CD4-positive, alpha-beta T cell treated with Interleukin-12 subunit alpha and Interleukin-12 subunit beta, for 1 hour (primary cell): ENCODE measurements around the gene MAP2K3.

Experiments used
- DNase-seq: peaks from one replicate; pipeline ENCODE4 v3.0.0-alpha.2; 2020

The MAP2K3 gene

DNA sequence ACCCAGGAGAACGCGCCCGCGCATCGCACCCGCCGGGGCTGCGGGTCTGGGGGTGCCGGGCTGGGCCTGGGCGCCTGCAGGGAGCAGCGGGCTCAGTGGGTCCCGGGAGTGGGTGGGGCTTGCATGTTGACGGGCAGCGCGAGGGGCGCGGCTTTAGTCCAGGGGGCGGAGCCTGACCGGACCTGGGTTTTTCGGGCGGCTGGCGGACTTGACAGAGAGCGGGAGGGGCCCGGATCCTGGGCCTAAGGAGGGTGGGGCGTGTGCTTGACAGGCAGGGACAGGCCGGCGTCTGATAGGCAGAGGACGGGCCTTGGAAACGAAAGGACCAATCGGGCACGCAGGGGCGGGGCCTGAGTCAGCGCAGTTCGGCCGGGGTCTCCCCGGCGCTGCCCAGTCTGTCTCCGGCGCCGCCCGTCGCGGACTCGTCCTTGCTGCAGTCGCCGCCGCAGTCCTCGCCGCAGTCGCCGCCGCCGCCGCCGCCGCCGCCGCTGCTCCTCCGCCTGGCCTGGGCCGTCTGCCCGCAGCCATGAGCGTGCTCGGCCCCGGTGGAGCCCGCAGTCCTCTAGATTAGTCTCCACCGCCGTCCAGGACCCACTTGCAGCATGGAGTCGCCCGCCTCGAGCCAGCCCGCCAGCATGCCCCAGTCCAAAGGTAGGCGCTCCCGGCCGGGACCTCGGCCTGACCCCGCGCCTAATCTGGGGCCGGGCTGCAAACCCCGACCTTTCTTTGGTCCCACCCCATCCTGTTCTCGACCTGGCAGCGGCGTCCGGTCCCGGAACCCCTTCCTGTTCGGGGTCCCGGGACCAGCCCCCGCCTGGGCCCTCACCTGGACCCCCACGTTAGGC is at the start of gene MAP2K3:
Gene MAP2K3 (plus strand): TSS at position 393 of the 845 bp plus-strand sequence. CDS start 210 bp downstream, at position 603.
- peak; percentile 98 for DNase-seq

DNA sequence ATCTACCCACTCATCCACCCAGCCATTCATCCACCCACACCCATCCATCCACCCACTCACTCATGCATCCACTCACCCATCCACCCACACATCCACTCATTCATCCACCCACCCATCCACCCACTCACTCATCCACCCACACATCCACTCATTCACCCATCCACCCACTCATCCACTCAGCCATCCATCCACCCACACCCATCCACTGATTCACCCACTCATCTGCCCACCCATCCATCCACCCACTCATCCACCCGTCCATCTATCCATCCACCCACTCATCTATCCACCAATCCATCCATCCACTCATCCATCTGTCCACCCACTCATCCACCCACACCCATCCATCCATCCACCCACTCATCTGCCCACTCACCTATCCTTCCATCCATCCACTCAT is 48.6 kb upstream of the MAP2K3 start:
- no peak for DNase-seq

GRCh38 chr17:21239680-21240368 is 44.7 kb upstream of the MAP2K3 start:
- peak; percentile 7 for DNase-seq

- no peak for DNase-seq
Measured at GRCh38 chr17:21240369-21241055, 44.0 kb upstream of the MAP2K3 start.

GRCh38 chr17:21241564-21241963 is 42.9 kb upstream of the MAP2K3 start:
- DNase-seq: no peak

GRCh38 chr17:21242026-21242697 is 42.3 kb upstream of the MAP2K3 start:
- no peak for DNase-seq

DNA sequence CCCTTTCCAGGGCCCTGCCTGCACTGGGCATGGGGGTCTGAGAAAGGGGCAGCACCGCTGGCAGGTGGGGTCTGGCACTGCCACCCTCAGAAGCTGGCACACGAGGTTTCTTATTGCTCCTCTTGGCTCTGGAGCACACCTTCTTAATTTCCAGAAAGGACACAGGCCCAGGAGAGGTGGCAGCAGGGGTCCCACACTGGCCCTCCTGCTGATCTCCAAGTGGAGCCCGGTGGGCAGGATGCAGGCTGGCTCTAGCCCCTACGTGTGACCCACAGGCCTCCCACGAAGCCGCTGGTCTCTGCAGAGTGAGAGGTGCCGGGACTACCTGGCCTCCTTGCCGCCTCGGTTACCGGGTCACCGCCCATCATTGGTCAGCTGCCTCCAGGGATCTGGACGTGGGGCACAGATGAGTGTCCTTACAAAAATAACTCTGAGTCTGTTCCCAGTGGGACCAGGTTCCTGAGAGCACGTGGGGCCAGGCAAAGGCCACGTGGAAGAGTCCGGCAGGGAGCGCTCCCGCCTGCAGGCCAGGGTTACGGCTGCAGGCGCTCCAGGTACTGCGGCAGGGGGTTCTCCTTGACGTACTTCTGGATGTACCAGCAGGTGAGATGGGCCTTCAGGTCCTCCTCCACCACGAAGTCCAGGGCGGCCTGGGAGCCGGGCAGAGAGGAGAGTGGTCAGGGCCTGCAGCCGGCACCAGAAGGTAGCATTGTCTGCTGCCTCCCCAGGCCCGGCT is 41.6 kb upstream of the MAP2K3 start:
- DNase-seq: no peak

- no peak for DNase-seq
Measured at GRCh38 chr17:21243516-21244303, 40.8 kb upstream of the MAP2K3 start.

GRCh38 chr17:21245639-21246084 is 38.8 kb upstream of the MAP2K3 start:
- DNase-seq: no peak

GRCh38 chr17:21246698-21247097 is 37.8 kb upstream of the MAP2K3 start:
- DNase-seq: no peak

DNA sequence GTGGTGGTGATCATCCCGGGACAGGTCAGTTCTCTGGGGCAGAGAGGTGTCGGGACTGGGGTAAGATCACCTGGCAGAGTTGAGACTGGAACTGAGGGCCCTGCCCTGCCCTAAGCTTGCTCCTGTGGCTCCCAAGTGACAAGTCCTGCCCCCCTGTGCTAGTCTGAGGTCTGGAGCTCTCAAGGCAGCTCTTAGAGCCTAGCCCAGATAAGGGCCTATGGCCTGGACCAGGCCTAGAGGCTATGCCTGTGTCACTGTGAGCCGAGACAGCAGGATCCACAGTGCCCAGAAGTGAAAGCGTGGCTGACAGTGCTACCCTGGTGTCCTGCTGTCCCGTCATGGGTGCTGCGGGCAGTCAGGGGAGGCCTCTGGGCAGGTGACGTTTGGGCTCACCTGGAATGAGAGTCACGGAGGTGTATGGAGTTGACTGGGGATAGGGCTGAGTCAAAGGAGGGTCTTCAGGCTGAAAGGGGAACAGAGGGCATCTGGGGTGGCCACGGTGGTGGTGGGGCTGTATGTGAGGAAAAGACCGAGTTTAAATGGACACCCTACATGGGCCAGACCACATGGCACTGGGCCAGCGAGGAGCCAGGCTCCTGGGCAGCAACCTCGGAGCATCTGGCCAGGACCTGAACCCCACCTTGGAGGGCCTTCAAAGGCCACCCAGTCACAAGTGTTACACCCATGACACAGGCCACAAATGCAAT is 36.8 kb upstream of the MAP2K3 start:
- DNase-seq: no peak

- DNase-seq: no peak
Measured at GRCh38 chr17:21248500-21248899, 36.0 kb upstream of the MAP2K3 start.

- no peak for DNase-seq
Measured at GRCh38 chr17:21249086-21249795, 35.3 kb upstream of the MAP2K3 start.

- no peak for DNase-seq
Measured at GRCh38 chr17:21249920-21250703, 34.4 kb upstream of the MAP2K3 start.

DNA sequence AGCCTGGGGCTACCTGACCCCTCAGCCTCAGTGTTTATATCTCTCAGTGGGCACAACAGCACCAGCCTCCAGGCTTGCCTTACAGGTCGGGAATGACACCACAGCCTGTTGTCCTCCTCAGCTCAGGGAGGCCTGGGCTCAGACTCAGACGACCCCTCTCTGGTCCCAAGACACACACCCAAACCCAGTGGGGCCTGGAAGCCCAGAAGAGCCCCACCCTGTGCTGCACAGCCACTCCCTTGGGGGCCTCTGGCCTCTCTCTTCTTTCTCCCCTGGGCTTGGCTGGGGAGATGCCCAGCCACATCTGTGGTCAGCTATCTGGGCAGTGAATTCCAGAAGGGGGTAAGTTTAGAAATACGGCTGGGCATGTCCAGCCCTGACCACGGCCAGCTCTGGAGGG is 33.7 kb upstream of the MAP2K3 start:
- DNase-seq: no peak

DNA sequence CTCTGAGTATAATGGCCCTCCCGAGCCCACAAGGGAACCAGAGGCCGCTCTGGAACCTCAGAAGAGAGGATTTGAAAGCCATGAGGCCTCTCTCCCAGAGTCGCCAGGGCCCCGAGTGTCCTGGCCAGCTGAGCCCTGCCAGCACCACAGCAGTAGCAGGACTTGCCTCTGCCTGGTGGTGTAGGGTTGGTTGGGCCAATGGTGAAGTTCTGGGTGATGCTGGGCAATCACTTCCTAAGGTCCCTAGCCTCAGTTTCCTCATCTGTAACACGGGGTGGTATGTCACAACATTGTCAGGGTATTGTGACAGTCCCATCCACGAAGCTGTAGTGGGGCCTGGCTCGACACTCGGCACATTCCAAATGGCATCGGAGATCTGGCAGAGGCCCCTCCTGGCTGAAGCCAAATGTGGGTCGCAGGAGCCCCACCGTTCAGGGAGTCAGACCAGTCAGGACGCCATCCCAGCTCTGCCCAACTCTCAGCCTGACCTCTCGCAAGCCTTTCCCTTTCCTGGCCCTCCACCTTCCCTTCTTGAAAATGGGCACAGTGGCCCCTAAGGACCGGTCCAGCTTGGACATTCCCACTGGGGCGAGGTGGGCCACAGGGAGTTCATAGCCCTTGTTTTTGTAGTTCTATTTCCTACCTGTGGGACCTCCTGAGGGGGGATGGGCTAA is 33.0 kb upstream of the MAP2K3 start:
- no peak for DNase-seq

DNA sequence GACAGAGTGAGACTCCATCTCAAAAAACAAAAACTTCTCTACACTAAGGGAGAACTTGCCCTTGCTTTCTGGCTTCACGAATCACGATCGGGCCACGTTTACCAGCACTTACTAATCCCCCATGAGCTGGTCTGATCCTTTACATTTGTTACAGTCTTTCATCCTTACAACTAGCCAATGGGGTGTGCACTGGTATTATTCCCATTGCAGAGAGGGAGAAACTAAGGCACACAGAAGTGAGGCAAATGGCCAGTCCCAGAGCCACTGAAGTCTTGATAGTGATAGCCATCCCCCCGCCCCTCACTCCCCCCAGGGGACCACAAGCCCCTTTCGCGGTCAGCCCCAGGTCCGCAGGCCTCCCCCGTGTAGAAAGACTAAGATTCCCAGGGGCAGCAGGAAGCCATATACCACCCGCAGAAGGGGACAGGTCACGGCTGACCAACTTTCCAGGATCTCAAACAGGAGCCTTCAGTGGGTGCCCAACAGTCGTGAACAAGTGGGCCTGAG is 32.2 kb upstream of the MAP2K3 start:
- no peak for DNase-seq
